Neutrophil (primary cell): ENCODE results near the gene RANBP10.
A peak's percentile ranks its signal among the peaks of the same experiment; 100 is the strongest.

Experiments used
- H3K27ac ChIP-seq: fragments of 200-600 bp; sonication (generic); 2 replicates; pipeline ENCODE4 v1.5.1; 2016; ENCODE audit warnings: mild to moderate bottlenecking, moderate library complexity
- H3K27me3 ChIP-seq: fragments of 200-600 bp; sonication (generic); 2 replicates; pipeline ENCODE4 v1.6.0; 2016; ENCODE audit warnings: mild to moderate bottlenecking
- H3K36me3 ChIP-seq: fragments of 200-600 bp; sonication (generic); 2 replicates; pipeline ENCODE4 v1.5.1; 2017
- H3K4me1 ChIP-seq, 2 experiments: fragments of 200-600 bp in 1 of 2; sonication (generic) in 1 of 2; 1 replicate in 1 of 2; 2 replicates in 1 of 2; pipeline versions ENCODE4 v1.5.1 to v1.6.1; 2013 to 2016; ENCODE audit warnings: low read depth in 1 of 2, low read length in 1 of 2, mild to moderate bottlenecking in 1 of 2, moderate library complexity in 1 of 2; ENCODE audit not compliant: control insufficient read depth in 1 of 2, insufficient read depth in 1 of 2
- H3K4me3 ChIP-seq, 2 experiments: fragments of 200-600 bp in 1 of 2; sonication (generic) in 1 of 2; 1 replicate in 1 of 2; 2 replicates in 1 of 2; pipeline ENCODE4 v1.5.1; 2013 to 2016; ENCODE audit warnings: low read depth in 1 of 2, low read length in 1 of 2, mild to moderate bottlenecking in 1 of 2, moderate library complexity in 1 of 2
- H3K9me3 ChIP-seq: fragments of 200-600 bp; sonication (generic); 2 replicates; pipeline ENCODE4 v1.5.1; 2016
- TF ChIP-seq, protein P1 (sequence below): fragments of 200-600 bp; sonication (generic); IDR thresholded peaks from 2 replicates; pipeline ENCODE4 v1.5.1; 2016; ENCODE audit warnings: antibody characterized with exemption

Gene RANBP10

DNA sequence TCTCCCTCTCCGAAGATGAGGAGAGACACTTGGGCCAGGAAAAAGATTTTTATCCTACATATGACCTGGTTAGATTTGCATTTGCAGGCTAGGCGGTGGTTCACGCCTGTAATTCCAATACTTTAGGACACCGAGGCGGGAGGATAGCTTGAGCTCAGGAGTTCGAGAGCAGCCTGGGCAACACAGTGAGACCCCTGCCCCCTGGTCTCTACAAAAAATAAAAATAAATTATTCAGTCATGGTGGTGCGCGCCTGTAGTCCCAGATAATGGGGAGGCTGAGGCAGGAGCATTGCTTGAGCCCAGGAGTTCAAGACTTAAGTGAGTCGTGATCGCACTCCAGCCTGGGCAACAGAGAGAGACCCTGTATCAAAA, 27.9 kb upstream of the RANBP10 start:
- Histone ChIP-seq H3K36me3 (peaks cover 28% of the 10 kb centered on the region), H3K4me1 (peaks cover 14 to 16% of the 10 kb centered on the region in 2 experiments), H3K9me3 (no peaks in the 10 kb centered on the region), H3K27ac (no peak overlapping the region), H3K4me3 (peak overlapping the region; percentile 74 to 93), H3K27me3 (no peaks in the 10 kb centered on the region)
- TF ChIP-seq, protein P1, sequence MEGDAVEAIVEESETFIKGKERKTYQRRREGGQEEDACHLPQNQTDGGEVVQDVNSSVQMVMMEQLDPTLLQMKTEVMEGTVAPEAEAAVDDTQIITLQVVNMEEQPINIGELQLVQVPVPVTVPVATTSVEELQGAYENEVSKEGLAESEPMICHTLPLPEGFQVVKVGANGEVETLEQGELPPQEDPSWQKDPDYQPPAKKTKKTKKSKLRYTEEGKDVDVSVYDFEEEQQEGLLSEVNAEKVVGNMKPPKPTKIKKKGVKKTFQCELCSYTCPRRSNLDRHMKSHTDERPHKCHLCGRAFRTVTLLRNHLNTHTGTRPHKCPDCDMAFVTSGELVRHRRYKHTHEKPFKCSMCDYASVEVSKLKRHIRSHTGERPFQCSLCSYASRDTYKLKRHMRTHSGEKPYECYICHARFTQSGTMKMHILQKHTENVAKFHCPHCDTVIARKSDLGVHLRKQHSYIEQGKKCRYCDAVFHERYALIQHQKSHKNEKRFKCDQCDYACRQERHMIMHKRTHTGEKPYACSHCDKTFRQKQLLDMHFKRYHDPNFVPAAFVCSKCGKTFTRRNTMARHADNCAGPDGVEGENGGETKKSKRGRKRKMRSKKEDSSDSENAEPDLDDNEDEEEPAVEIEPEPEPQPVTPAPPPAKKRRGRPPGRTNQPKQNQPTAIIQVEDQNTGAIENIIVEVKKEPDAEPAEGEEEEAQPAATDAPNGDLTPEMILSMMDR, result no peak

DNA sequence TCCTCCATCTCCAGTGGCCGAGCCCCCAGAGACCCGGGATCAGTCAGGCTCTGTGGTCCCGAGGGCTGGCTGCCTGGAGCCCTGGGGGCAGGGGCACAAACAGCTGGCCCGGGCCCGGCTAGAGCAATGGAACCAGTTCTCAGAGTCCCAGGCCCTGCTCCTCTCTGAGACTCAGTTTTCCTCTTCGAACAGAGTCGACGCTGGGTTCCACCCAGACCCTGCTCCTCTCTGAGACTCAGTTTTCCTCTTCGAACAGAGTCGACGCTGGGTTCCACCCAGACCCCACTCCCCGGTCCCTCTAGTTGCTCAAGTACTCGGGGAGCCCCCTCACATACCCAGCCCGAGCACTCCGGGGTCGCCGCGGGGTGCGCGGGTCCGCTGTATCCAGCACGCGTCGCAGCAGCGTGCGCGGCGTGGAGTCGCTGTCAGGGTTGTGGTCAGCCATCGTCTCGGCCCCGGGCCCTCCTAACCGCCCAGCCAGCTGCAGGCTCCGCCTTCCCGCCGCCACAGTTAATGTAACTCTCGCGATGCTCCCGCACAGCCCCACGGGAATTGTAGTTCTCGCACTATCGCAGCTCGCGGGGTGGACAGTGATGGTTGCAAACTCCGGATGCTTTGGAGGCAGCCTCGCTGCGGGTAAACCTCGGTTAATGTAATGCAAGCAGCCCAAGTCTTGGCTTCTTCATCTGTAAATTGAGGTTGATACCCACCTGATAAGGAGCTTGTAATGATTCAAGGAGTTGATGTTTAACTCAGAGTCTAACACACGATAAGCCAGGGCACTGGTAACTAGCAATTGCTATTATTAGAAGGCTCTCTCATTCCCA, 27.3 kb upstream of the RANBP10 start:
- Histone ChIP-seq H3K27ac (peak overlapping the region; percentile 46), H3K4me1 (peaks cover 14 to 16% of the 10 kb centered on the region in 2 experiments), H3K9me3 (no peaks in the 10 kb centered on the region), H3K36me3 (peaks cover 34% of the 10 kb centered on the region), H3K4me3 (peak overlapping the region; percentile 74 to 93), H3K27me3 (no peaks in the 10 kb centered on the region)
- TF ChIP-seq, protein P1, result no peak

DNA sequence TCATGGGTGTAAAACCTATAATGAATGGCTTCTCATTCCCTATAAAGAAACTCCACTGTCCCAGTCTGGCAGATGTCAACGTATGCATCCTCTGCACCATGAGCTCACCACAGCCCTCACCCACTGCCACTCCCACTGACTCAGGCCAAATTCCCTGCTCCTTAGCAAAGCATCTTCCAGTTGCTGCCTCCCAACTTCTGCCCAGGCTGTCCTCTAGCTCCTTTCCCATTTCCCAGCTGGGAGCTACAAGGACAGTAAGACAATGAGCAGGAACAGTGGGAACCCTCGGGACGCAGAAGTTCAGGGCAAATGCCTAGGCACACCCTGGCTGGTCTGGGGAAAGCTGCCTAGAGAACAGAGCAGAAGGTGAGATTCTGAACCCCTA, 26.7 kb upstream of the RANBP10 start:
- TF ChIP-seq, protein P1, result no peak
- H3K36me3 ChIP-seq, result peaks cover 40% of the 10 kb centered on the region
- no peaks in the 10 kb centered on the region for H3K9me3 ChIP-seq
- H3K27me3 ChIP-seq, result no peaks in the 10 kb centered on the region
- H3K27ac ChIP-seq, result peak overlapping the region; percentile 46
- H3K4me1 ChIP-seq, result peaks cover 14 to 16% of the 10 kb centered on the region in 2 experiments
- peak overlapping the region; percentile 74 to 93 for H3K4me3 ChIP-seq

DNA sequence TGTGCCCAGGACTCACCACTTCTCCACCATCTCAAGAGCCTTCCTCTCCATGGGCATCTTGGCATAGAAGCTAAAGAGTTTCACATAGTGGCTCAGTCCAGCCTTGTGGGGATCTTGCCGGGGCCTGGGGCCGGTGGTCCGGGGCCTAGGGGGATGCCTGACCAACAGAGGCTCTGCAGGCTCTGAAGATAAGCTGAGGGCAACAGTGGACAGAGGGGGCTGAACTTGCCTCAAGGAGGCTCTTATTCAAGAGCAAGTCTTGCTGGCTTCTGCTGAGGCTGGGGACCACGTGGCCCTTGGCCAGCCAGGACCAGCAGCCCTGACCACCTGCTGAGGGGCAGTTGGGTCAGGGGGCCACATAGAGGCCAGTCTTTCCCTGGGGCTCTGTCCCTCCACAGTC, 22.3 kb upstream of the RANBP10 start:
- TF ChIP-seq, protein P1, result no peak
- no peaks in the 10 kb centered on the region for H3K27me3 ChIP-seq
- no peaks in the 10 kb centered on the region for H3K9me3 ChIP-seq
- no peak overlapping the region for H3K4me3 ChIP-seq
- peaks cover 59% of the 10 kb centered on the region for H3K36me3 ChIP-seq
- H3K4me1 ChIP-seq, result peaks cover 9 to 12% of the 10 kb centered on the region in 2 experiments
- no peak overlapping the region for H3K27ac ChIP-seq

DNA sequence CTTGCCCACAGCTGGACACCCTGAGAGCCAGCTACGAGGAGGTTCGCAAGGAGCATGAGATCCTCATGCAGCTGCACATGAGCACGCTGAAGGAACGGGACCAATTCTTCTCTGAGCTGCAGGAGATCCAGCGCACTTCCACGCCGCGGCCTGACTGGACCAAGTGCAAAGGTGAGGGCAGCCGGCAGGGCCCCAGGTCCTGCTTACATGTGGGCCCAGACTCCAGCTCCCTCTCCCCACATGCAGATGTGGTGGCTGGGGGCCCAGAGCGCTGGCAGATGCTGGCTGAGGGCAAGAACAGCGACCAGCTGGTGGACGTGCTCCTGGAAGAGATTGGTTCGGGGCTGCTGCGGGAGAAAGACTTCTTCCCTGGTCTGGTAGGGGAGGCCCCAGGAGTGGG, 19.5 kb upstream of the RANBP10 start:
- TF ChIP-seq, protein P1, result no peak
- Histone ChIP-seq H3K36me3 (peaks cover 49% of the 10 kb centered on the region), H3K9me3 (no peaks in the 10 kb centered on the region), H3K4me1 (no peaks in the 10 kb centered on the region), H3K4me3 (no peak overlapping the region), H3K27ac (no peak overlapping the region), H3K27me3 (no peaks in the 10 kb centered on the region)
